ENCODE results near the gene PIR.

PIR gene

GRCh38 chrX:15336023-15336413 is 157.1 kb downstream of the PIR start:
- DNase-seq: peak; percentile 75

- DNase-seq: peak; percentile 95
Observed at GRCh38 chrX:15335135-15336022, 157.8 kb downstream of the PIR start, which contains the start of gene PIGA. Gene PIGA (minus strand): TSS chrX:15335523. CDS start chrX:15331930, 3,593 bp downstream.
